Endothelial cell of umbilical vein (primary cell): ENCODE data around the gene POC5. TPM values are rescaled to one million over a fixed set of nuclear protein-coding genes. Genes with fewer than 3 reads are reported as not detected.

Experiments
- BruUV-seq: library from RNA; stranded (reverse); fragments of 400-500 nt; replicated peaks from 2 replicates; lab custom pipeline; 2021; lab: Mats Ljungman, UMichigan
- CTCF ChIA-PET: fragments of 300-600, 350-600 bp; sonication (Branson Sonifier 250); formaldehyde crosslinking; loops from one replicate; lab custom pipeline; 2021; ENCODE audit warnings: antibody characterized with exemption, inconsistent platforms; lab: Charles Lee
- POLR2A ChIA-PET: fragments of 300-600, 350-600 bp; sonication (Branson Sonifier 250); formaldehyde crosslinking; loops from one replicate; lab custom pipeline; 2021; ENCODE audit warnings: antibody characterized with exemption, inconsistent platforms; lab: Charles Lee
- DNase-seq: peaks from one replicate; pipeline ENCODE4 v3.0.0-alpha.2; 2011; ENCODE audit warnings: low read depth, low spot score
- FAIRE-seq: peaks from 2 replicates; lab custom pipeline; 2011; peaks lifted over from hg19 to GRCh38; lab: Jason Lieb, UNC
- H2AFZ ChIP-seq: 2 replicates; pipeline ENCODE4 v1.6.0; 2012; ENCODE audit warnings: low read depth, low read length, control low read depth, inconsistent platforms
- H3K27ac ChIP-seq: 2 replicates; pipeline ENCODE4 v1.5.1; 2011; ENCODE audit warnings: low read depth, mild to moderate bottlenecking, control low read depth, low read length, moderate library complexity; ENCODE audit not compliant: insufficient read depth
- H3K27me3 ChIP-seq, 2 experiments: 2 replicates each; pipeline versions ENCODE4 v1.6.0 to v1.6.1; 2011; ENCODE audit warnings: low read length in 2 of 2, mixed read lengths in 1 of 2; ENCODE audit not compliant: control insufficient read depth in 2 of 2, insufficient read depth in 2 of 2
- H3K36me3 ChIP-seq, 2 experiments: 2 replicates in 1 of 2; 3 replicates in 1 of 2; pipeline ENCODE4 v1.5.1; 2011; ENCODE audit warnings: low read length in 2 of 2, mild to moderate bottlenecking in 1 of 2, moderate library complexity in 1 of 2; ENCODE audit not compliant: control insufficient read depth in 2 of 2, insufficient read depth in 2 of 2; ENCODE audit errors: extremely low read depth in 1 of 2
- H3K4me1 ChIP-seq: 3 replicates; pipeline ENCODE4 v1.5.1; 2011; ENCODE audit warnings: mild to moderate bottlenecking, low read length; ENCODE audit not compliant: control insufficient read depth, insufficient read depth; ENCODE audit errors: extremely low read depth
- H3K4me2 ChIP-seq: 2 replicates; pipeline ENCODE4 v1.6.1; 2011; ENCODE audit warnings: low read length, control low read depth, mixed read lengths; ENCODE audit not compliant: insufficient read depth
- H3K4me3 ChIP-seq, 3 experiments: fragments of 200-600 bp in 1 of 3; sonication (generic), shearing (Covaris generic) in 1 of 3; replicated peaks in 1 of 3; 2 replicates each; pipeline ENCODE4 v1.5.1; 2011 to 2016; ENCODE audit warnings: control low read depth in 3 of 3, low read length in 3 of 3, mild to moderate bottlenecking in 2 of 3, inconsistent platforms in 1 of 3, low read depth in 1 of 3, moderate library complexity in 1 of 3; ENCODE audit not compliant: insufficient read depth in 1 of 3
- H3K79me2 ChIP-seq: 2 replicates; pipeline ENCODE4 v1.6.0; 2012; ENCODE audit warnings: low read length, inconsistent platforms; ENCODE audit not compliant: control insufficient read depth, insufficient read depth
- H3K9ac ChIP-seq: replicated peaks from 2 replicates; pipeline ENCODE3; 2011; ENCODE audit warnings: low read length, control low read depth; ENCODE audit not compliant: insufficient read depth; ENCODE audit errors: extremely low read depth
- H3K9me1 ChIP-seq: replicated peaks from 3 replicates; pipeline ENCODE4 v1.6.0; 2011; ENCODE audit warnings: mild to moderate bottlenecking, low read length; ENCODE audit not compliant: control insufficient read depth, insufficient read depth; ENCODE audit errors: extremely low read depth
- H3K9me3 ChIP-seq: replicated peaks from 2 replicates; pipeline ENCODE4 v1.5.1; 2012; ENCODE audit warnings: low read length, inconsistent platforms; ENCODE audit not compliant: control insufficient read depth, insufficient read depth
- H4K20me1 ChIP-seq: replicated peaks from 2 replicates; pipeline ENCODE3; 2011; ENCODE audit warnings: mild to moderate bottlenecking, low read length; ENCODE audit not compliant: control insufficient read depth, insufficient read depth; ENCODE audit errors: extremely low read depth
- CTCF ChIP-seq, 2 donors: IDR thresholded peaks; 1 replicate in 1 of 2; 2 replicates in 1 of 2; pipeline ENCODE4 v1.5.1; 2011; ENCODE audit warnings: low read length in 2 of 2, mild to moderate bottlenecking in 2 of 2, moderate library complexity in 2 of 2, control low read depth in 1 of 2, inconsistent platforms in 1 of 2, low read depth in 1 of 2; ENCODE audit not compliant: insufficient read depth in 1 of 2; ENCODE audit errors: extremely low read depth in 1 of 2
- EZH2 ChIP-seq: IDR thresholded peaks from 2 replicates; pipeline ENCODE4 v1.6.1; 2012; ENCODE audit warnings: borderline replicate concordance, low read depth, mild to moderate bottlenecking, moderate library complexity, low read length, inconsistent platforms; ENCODE audit not compliant: severe bottlenecking
- FOS ChIP-seq: IDR thresholded peaks from 2 replicates; pipeline ENCODE4 v1.6.1; 2011; ENCODE audit warnings: mild to moderate bottlenecking, low read length, moderate library complexity, borderline replicate concordance; ENCODE audit not compliant: insufficient read depth
- GATA2 ChIP-seq: IDR thresholded peaks from 2 replicates; pipeline ENCODE4 v1.7.0; 2011; ENCODE audit warnings: low read depth, mild to moderate bottlenecking, moderate library complexity, mixed read lengths, low read length; ENCODE audit not compliant: insufficient read length, insufficient read depth
- JUN ChIP-seq: IDR thresholded peaks from 2 replicates; pipeline ENCODE4 v1.6.1; 2011; ENCODE audit warnings: borderline replicate concordance, low read depth; ENCODE audit not compliant: insufficient read length, insufficient read depth
- MAX ChIP-seq: IDR thresholded peaks from 2 replicates; pipeline ENCODE4 v1.6.1; 2011; ENCODE audit not compliant: insufficient read depth, insufficient read length
- MYC ChIP-seq: IDR thresholded peaks from one replicate; pipeline ENCODE4 v1.6.1; 2011; ENCODE audit warnings: mild to moderate bottlenecking, low read depth, low read length
- POLR2A ChIP-seq: IDR thresholded peaks from 2 replicates; pipeline ENCODE4 v1.6.1; 2012; ENCODE audit warnings: low read depth, mild to moderate bottlenecking, control low read depth, low read length
- POLR2AphosphoS5 ChIP-seq: IDR thresholded peaks from 2 replicates; pipeline ENCODE4 v1.6.1; 2012; ENCODE audit warnings: low read depth, mild to moderate bottlenecking, control low read depth, low read length, moderate library complexity; ENCODE audit not compliant: insufficient read depth
- dilution Hi-C: fragments of 300-500 bp; cut with MboI; formaldehyde crosslinking; loops from one replicate; pipeline ENCODE4 v1.15.0; 2019; ENCODE audit warnings: low sequenced_read_pairs; ENCODE audit not compliant: extremely low pct_ligation_motif_present
- intact Hi-C: fragments of 100-400 bp; cut with micrococcal nuclease; formaldehyde crosslinking; loops from one replicate; pipeline ENCODE4 v1.10.0; 2022
- polyA plus RNA-seq, 4 experiments: library from polyadenylated mRNA; depleted of rRNA in 3 of 4; stranded (reverse) in 3 of 4; unstranded in 1 of 4; fragments of >200 nt; gene quantifications; 2 replicates each; pipeline versions ENCODE4 v1.2.1 to v1.2.3, GENCODE V29; 2011 to 2012; ENCODE audit warnings: missing spikeins in 1 of 4
- total RNA-seq: library from RNA; stranded (reverse); gene quantifications from 2 replicates; pipeline ENCODE4 v1.2.3, GENCODE V29; 2021

Gene POC5
- total and polyA plus RNA-seq, 2 donors (not counting 3 experiments of a cell fraction or from before 2014, with no cell fraction given) = 8.3 to 15.9 TPM

GRCh38 chr5:75694781-75695180 is 22.5 kb downstream of the POC5 start:
- H2AFZ ChIP-seq = no peak overlapping the region
- H3K9ac ChIP-seq = no peak overlapping the region
- no peaks in the 10 kb centered on the region for H4K20me1 ChIP-seq
- no peaks in the 10 kb centered on the region for H3K9me3 ChIP-seq
- ChIA-PET POLR2A (no interaction called here), CTCF (interaction anchor here (2.3 kb wide), 1 partner anchor 14 kb away, joined by 12 read pairs; no protein-coding TSS in a partner anchor)
- H3K27me3 ChIP-seq = no peaks in the 10 kb centered on the region
- intact Hi-C loops (no loop called here), dilution Hi-C loops (no loop called here)
- H3K4me3 ChIP-seq = no peak overlapping the region
- TF ChIP-seq MYC = no peak
- TF ChIP-seq MAX = no peak
- no peak for TF ChIP-seq EZH2
- no peak for TF ChIP-seq CTCF (IDR thresholded peaks at IDR 0.05; ENCODE audit: extremely low read depth in 1 of 2, insufficient read depth in 1 of 2, low read depth in 1 of 2, low read length in 2 of 2)
- no peak for TF ChIP-seq POLR2A
- TF ChIP-seq GATA2 = no peak
- no peak for TF ChIP-seq POLR2AphosphoS5
- no peak for TF ChIP-seq JUN
- no peak for TF ChIP-seq FOS
- no peaks in the 10 kb centered on the region for H3K9me1 ChIP-seq
- FAIRE-seq = no peak
- H3K27ac ChIP-seq = no peak overlapping the region
- DNase-seq = no peak
- H3K36me3 ChIP-seq = peaks cover 1 to 8% of the 10 kb centered on the region in 2 experiments
- H3K4me2 ChIP-seq = no peak overlapping the region
- H3K4me1 ChIP-seq = no peaks in the 10 kb centered on the region
- no TSS peak for BruUV-seq
- no peaks in the 10 kb centered on the region for H3K79me2 ChIP-seq
